A549 (cell line): ENCODE results near the gene CD80. TPM values are rescaled to one million over a fixed set of nuclear protein-coding genes. Genes with fewer than 3 reads are reported as not detected.

ENCODE experiments used
- ATAC-seq, 2 experiments: fragments of 200-7000 bp in 1 of 2; fragments of >200 bp in 1 of 2; cut with Nextera tagmentation in 1 of 2; cut with Tn5 transposase in 1 of 2; 3 replicates each; pipeline versions ENCODE4 v1.8.0 to v1.9.1; 2018 to 2020; ENCODE audit warnings: mild to moderate bottlenecking in 1 of 2, moderate library complexity in 1 of 2
- CTCF ChIA-PET: fragments of 300-600 bp; sonication (Branson Sonifier 250); formaldehyde crosslinking; extraction: SDS; loops from one replicate; lab custom pipeline; 2021; ENCODE audit warnings: antibody characterized with exemption, inconsistent platforms; lab: Yijun Ruan, JAX
- POLR2A ChIA-PET: fragments of 350-600 bp; formaldehyde crosslinking; extraction: SDS; loops from one replicate; lab custom pipeline; 2021; ENCODE audit warnings: antibody characterized with exemption, inconsistent platforms; lab: Yijun Ruan, JAX
- DNase-seq, 2 experiments: peaks; one replicate each; pipeline versions ENCODE4 v3.0.0 to v3.0.0-alpha.2; 2011 to 2016; ENCODE audit warnings: low read depth in 1 of 2, low spot score in 1 of 2
- FAIRE-seq: peaks from 2 replicates; lab custom pipeline; 2011; peaks lifted over from hg19 to GRCh38; lab: Jason Lieb, UNC
- H3K27ac ChIP-seq, 2 experiments: fragments of >200 bp; sonication (Bioruptor Twin); formaldehyde crosslinking; 3 replicates each; pipeline ENCODE4 v1.5.1; 2016 to 2017
- H3K4me1 ChIP-seq: fragments of >200 bp; sonication (Bioruptor Twin); formaldehyde crosslinking; 3 replicates; pipeline ENCODE4 v1.6.1; 2016
- H3K4me2 ChIP-seq: fragments of >200 bp; sonication (Bioruptor Twin); formaldehyde crosslinking; 3 replicates; pipeline ENCODE4 v1.6.1; 2016
- H3K4me3 ChIP-seq: fragments of >200 bp; sonication (Bioruptor Twin); formaldehyde crosslinking; 3 replicates; pipeline ENCODE4 v1.5.1; 2016
- H3K9me3 ChIP-seq: fragments of >200 bp; sonication (Bioruptor Twin); formaldehyde crosslinking; 3 replicates; pipeline ENCODE4 v1.6.1; 2016
- BCL3 ChIP-seq: fragments of >200 bp; sonication (Bioruptor Twin); formaldehyde crosslinking; IDR thresholded peaks from 3 replicates; pipeline ENCODE4 v1.6.1; 2016
- CHD4 ChIP-seq: fragments of 200-600 bp; sonication (generic); IDR thresholded peaks from 2 replicates; pipeline ENCODE4 v1.6.1; 2016; ENCODE audit warnings: antibody characterized with exemption, mild to moderate bottlenecking, borderline replicate concordance
- EP300 ChIP-seq, 2 experiments: fragments of >200 bp; sonication (Bioruptor Twin); formaldehyde crosslinking; IDR thresholded peaks; 2 replicates in 1 of 2; 3 replicates in 1 of 2; pipeline ENCODE4 v1.6.1; 2016 to 2017
- HMGXB4 ChIP-seq: fragments of 250-450 bp; sonication (Bioruptor Pico); IDR thresholded peaks from 2 replicates; pipeline ENCODE4 v1.5.0; 2021; ENCODE audit warnings: mild to moderate bottlenecking, moderate library complexity, borderline replicate concordance
- KDM1A ChIP-seq: fragments of 200-600 bp; sonication (generic); IDR thresholded peaks from 2 replicates; pipeline ENCODE4 v1.6.1; 2016; ENCODE audit warnings: low read depth, mild to moderate bottlenecking
- NR3C1 ChIP-seq: fragments of >200 bp; sonication (Bioruptor Twin); formaldehyde crosslinking; IDR thresholded peaks from 3 replicates; pipeline ENCODE4 v1.6.1; 2017
- RAD21 ChIP-seq, 2 experiments: fragments of >200 bp in 1 of 2; sonication (Bioruptor Twin) in 1 of 2; formaldehyde crosslinking in 1 of 2; IDR thresholded peaks in 1 of 2; conservative IDR thresholded peaks in 1 of 2; 2 replicates in 1 of 2; 3 replicates in 1 of 2; pipeline ENCODE4 v1.6.1; 2012 to 2018; ENCODE audit warnings: inconsistent platforms in 1 of 2
- RARB ChIP-seq: fragments of 250-450 bp; sonication (Bioruptor Pico); IDR thresholded peaks from 2 replicates; pipeline ENCODE4 v1.8.0; 2021; ENCODE audit warnings: mild to moderate bottlenecking, moderate library complexity
- SMC3 ChIP-seq: fragments of >200 bp; sonication (Bioruptor Twin); formaldehyde crosslinking; IDR thresholded peaks from 3 replicates; pipeline ENCODE4 v1.6.1; 2018; ENCODE audit warnings: inconsistent platforms
- USF2 ChIP-seq: fragments of 450-650 bp; IDR thresholded peaks from 2 replicates; pipeline ENCODE4 v1.6.1; 2014; ENCODE audit warnings: antibody characterized with exemption
- ZC3H11A ChIP-seq: fragments of 450-650 bp; IDR thresholded peaks from 2 replicates; pipeline ENCODE4 v1.6.1; 2014; ENCODE audit warnings: antibody characterized with exemption, mild to moderate bottlenecking
- ZNF302 ChIP-seq: fragments of 250-450 bp; sonication (Bioruptor Pico); IDR thresholded peaks from 2 replicates; pipeline ENCODE4 v1.9.0; 2021; ENCODE audit warnings: inconsistent platforms, mild to moderate bottlenecking, moderate library complexity
- WGBS: methylation state at CpG from one replicate; pipeline ENCODE4 v1.1.6; 2017; ENCODE audit errors: missing lambda C conversion rate; 5-methylcytosine and 5-hydroxymethylcytosine counted together
- polyA minus RNA-seq: library from RNA; depleted of rRNA, polyadenylated mRNA; stranded (reverse); fragments of >200 nt; gene quantifications from 2 replicates; pipeline ENCODE4 v1.2.3, GENCODE V29; 2011; rRNA and poly(A)+ RNA removed
- polyA plus RNA-seq, 4 experiments: library from polyadenylated mRNA; depleted of rRNA in 3 of 4; stranded (reverse); fragments of >200 nt; fragmentation: RNase III in 1 of 4; extraction: RNeasy Plus Mini Kit Qiagen cat#74134 plus additional on column Dnase treatment in 1 of 4; gene quantifications; 2 replicates in 3 of 4; 3 replicates in 1 of 4; pipeline ENCODE4 v1.2.3, GENCODE V29; 2011 to 2017
- TF ChIP-seq, protein P1 (sequence below): fragments of >200 bp; sonication (Bioruptor Twin); formaldehyde crosslinking; IDR thresholded peaks from 3 replicates; pipeline ENCODE4 v1.5.1; 2016
- TF ChIP-seq, protein P2 (sequence below): IDR thresholded peaks from 2 replicates; pipeline ENCODE4 v1.6.1; 2012
- TF ChIP-seq, protein P3 (sequence below): IDR thresholded peaks from 2 replicates; pipeline ENCODE4 v1.6.1; 2012; ENCODE audit warnings: low read depth, borderline replicate concordance

CD80 gene, protein sequence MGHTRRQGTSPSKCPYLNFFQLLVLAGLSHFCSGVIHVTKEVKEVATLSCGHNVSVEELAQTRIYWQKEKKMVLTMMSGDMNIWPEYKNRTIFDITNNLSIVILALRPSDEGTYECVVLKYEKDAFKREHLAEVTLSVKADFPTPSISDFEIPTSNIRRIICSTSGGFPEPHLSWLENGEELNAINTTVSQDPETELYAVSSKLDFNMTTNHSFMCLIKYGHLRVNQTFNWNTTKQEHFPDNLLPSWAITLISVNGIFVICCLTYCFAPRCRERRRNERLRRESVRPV
- 0.08 TPM in 1 of 2 replicates, not detected in the other for polyA plus RNA-seq (2011; rRNA removed)
- polyA plus RNA-seq (2012; cell fraction: cytosol; rRNA removed): not detected in 2 replicates
- polyA plus RNA-seq (2012; cell fraction: nucleus; rRNA removed): not detected in 2 replicates
- polyA plus RNA-seq (2017; fragmentation: RNase III; extraction: RNeasy Plus Mini Kit Qiagen cat#74134 plus additional on column Dnase treatment): not detected in 3 replicates
- not detected in 2 replicates for polyA minus RNA-seq

- peak within 1 kb of the TSS; percentile 55 for H3K4me2 ChIP-seq
Measured at GRCh38 chr3:119559441-119559963, at the start of gene CD80. TSS of gene CD80 (minus strand) at chr3:119559614. CDS start at chr3:119557728, 1,886 bp downstream.

GRCh38 chr3:119608405-119609000, 49.1 kb upstream of the CD80 start:
- no peak for TF ChIP-seq RARB
- 67% methylated on average over 6 of the region's 6 CpGs for WGBS
- ATAC-seq (no peak), FAIRE-seq (no peak), DNase-seq (no peak)
- H3K27ac ChIP-seq: no peak overlapping the region
- H3K4me2 ChIP-seq: no peak overlapping the region
- no peaks in the 10 kb centered on the region for H3K4me1 ChIP-seq
- ChIA-PET POLR2A (no interaction called here), CTCF (interaction anchor here (1.3 kb wide), 1 partner anchor 14 kb away, joined by 5 read pairs; no protein-coding TSS in a partner anchor)
- peaks cover 9% of the 10 kb centered on the region for H3K9me3 ChIP-seq
- no peak overlapping the region for H3K4me3 ChIP-seq

More at GRCh38 chr3:119559441-119559963, at the start of gene CD80:
- Histone ChIP-seq H3K27ac (peak within 1 kb of the TSS in 1 of 2 experiments; percentile 26; a peak in 1 of 6 replicates), H3K4me1 (0 out of 3 replicates have a peak, but pooled peaks cover 3% of the 10 kb centered on the region), H3K9me3 (no peaks in the 10 kb centered on the region), H3K4me3 (no peak within 1 kb of the TSS)
- ChIA-PET CTCF (interaction anchor here (0.6 to 2.8 kb wide), 22 partner anchors 9 to 688 kb away, joined by 3 to 15 read pairs (median 3); no protein-coding TSS in a partner anchor), POLR2A (no interaction called here)
- peak; percentile 55 to 79 for DNase-seq
- ATAC-seq: peak; percentile 96 to 100
- 0% methylated on average over 7 of the region's 7 CpGs for WGBS
- TF ChIP-seq RAD21 (conservative IDR thresholded peaks at IDR 0.05 in 1 of 2, IDR thresholded peaks at IDR 0.05 in 1 of 2) (peak; percentile 56), USF2 (no peak), SMC3 (peak; percentile 64)
- TF ChIP-seq, protein P1, sequence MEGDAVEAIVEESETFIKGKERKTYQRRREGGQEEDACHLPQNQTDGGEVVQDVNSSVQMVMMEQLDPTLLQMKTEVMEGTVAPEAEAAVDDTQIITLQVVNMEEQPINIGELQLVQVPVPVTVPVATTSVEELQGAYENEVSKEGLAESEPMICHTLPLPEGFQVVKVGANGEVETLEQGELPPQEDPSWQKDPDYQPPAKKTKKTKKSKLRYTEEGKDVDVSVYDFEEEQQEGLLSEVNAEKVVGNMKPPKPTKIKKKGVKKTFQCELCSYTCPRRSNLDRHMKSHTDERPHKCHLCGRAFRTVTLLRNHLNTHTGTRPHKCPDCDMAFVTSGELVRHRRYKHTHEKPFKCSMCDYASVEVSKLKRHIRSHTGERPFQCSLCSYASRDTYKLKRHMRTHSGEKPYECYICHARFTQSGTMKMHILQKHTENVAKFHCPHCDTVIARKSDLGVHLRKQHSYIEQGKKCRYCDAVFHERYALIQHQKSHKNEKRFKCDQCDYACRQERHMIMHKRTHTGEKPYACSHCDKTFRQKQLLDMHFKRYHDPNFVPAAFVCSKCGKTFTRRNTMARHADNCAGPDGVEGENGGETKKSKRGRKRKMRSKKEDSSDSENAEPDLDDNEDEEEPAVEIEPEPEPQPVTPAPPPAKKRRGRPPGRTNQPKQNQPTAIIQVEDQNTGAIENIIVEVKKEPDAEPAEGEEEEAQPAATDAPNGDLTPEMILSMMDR: peak; percentile 64
- no peak for FAIRE-seq

- H3K4me3 ChIP-seq: no peak overlapping the region
- TF ChIP-seq EP300 (IDR thresholded peaks at IDR 0.05) (no peak), HMGXB4 (CRISPR knock-in tag) (no peak), USF2 (no peak), KDM1A (no peak), NR3C1 (no peak), ZNF302 (CRISPR knock-in tag) (no peak), ZC3H11A (no peak), CHD4 (no peak), BCL3 (no peak)
- TF ChIP-seq, protein P2, sequence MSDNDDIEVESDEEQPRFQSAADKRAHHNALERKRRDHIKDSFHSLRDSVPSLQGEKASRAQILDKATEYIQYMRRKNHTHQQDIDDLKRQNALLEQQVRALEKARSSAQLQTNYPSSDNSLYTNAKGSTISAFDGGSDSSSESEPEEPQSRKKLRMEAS: no peak
- TF ChIP-seq, protein P3, sequence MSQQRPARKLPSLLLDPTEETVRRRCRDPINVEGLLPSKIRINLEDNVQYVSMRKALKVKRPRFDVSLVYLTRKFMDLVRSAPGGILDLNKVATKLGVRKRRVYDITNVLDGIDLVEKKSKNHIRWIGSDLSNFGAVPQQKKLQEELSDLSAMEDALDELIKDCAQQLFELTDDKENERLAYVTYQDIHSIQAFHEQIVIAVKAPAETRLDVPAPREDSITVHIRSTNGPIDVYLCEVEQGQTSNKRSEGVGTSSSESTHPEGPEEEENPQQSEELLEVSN: no peak
- TF ChIP-seq, all 56 proteins: peak for 0
- ChIA-PET POLR2A (no interaction called here), CTCF (no interaction called here)
- WGBS: 71% methylated on average over 1 of the region's 1 CpG
- no peaks in the 10 kb centered on the region for H3K9me3 ChIP-seq
- no peaks in the 10 kb centered on the region for H3K4me1 ChIP-seq
- H3K4me2 ChIP-seq: no peak overlapping the region
- DNase-seq: no peak
- FAIRE-seq: no peak
- ATAC-seq: no peak
- H3K27ac ChIP-seq: no peak overlapping the region
Measured at GRCh38 chr3:119604878-119605277, 45.5 kb upstream of the CD80 start.
